Measurements from ENCODE around the gene NELL1.

Gene NELL1

GRCh38 chr11:21489416-21490115, 820.2 kb downstream of the NELL1 start:
- DNase-seq (ENCODE audit: low read depth), result no peak

GRCh38 chr11:21492931-21493330, 823.5 kb downstream of the NELL1 start:
- DNase-seq (ENCODE audit: low read depth), result no peak

GRCh38 chr11:21494946-21495345, 825.6 kb downstream of the NELL1 start:
- DNase-seq (ENCODE audit: low read depth), result no peak

GRCh38 chr11:21495879-21496278, 826.5 kb downstream of the NELL1 start:
- no peak for DNase-seq (ENCODE audit: low read depth)

GRCh38 chr11:21501245-21501644, 831.9 kb downstream of the NELL1 start:
- DNase-seq (ENCODE audit: low read depth), result no peak

GRCh38 chr11:21505070-21505469, 835.7 kb downstream of the NELL1 start:
- DNase-seq (ENCODE audit: low read depth), result no peak

GRCh38 chr11:21511835-21512440, 842.6 kb downstream of the NELL1 start:
- no peak for DNase-seq (ENCODE audit: low read depth)

- no peak for DNase-seq (ENCODE audit: low read depth)
Observed at GRCh38 chr11:21514316-21514715, 844.9 kb downstream of the NELL1 start.

- DNase-seq (ENCODE audit: low read depth), result no peak
Observed at GRCh38 chr11:21520244-21520643, 850.9 kb downstream of the NELL1 start.

GRCh38 chr11:21529187-21529586, 859.8 kb downstream of the NELL1 start:
- DNase-seq (ENCODE audit: low read depth), result no peak

GRCh38 chr11:21534288-21534687, 864.9 kb downstream of the NELL1 start:
- no peak for DNase-seq (ENCODE audit: low read depth)

- no peak for DNase-seq (ENCODE audit: low read depth)
Observed at GRCh38 chr11:21537980-21538379, 868.6 kb downstream of the NELL1 start.

- no peak for DNase-seq (ENCODE audit: low read depth)
Observed at GRCh38 chr11:21541187-21541751, 871.9 kb downstream of the NELL1 start.

- DNase-seq (ENCODE audit: low read depth), result no peak
Observed at GRCh38 chr11:21543901-21544300, 874.5 kb downstream of the NELL1 start.

GRCh38 chr11:21545699-21546098, 876.3 kb downstream of the NELL1 start:
- no peak for DNase-seq (ENCODE audit: low read depth)

GRCh38 chr11:21546703-21547102, 877.3 kb downstream of the NELL1 start:
- no peak for DNase-seq (ENCODE audit: low read depth)

GRCh38 chr11:21552911-21553310, 883.5 kb downstream of the NELL1 start:
- DNase-seq (ENCODE audit: low read depth), result no peak

- no peak for DNase-seq (ENCODE audit: low read depth)
Observed at GRCh38 chr11:21553795-21554194, 884.4 kb downstream of the NELL1 start.

GRCh38 chr11:21554284-21554683, 884.9 kb downstream of the NELL1 start:
- no peak for DNase-seq (ENCODE audit: low read depth)

- DNase-seq (ENCODE audit: low read depth), result no peak
Observed at GRCh38 chr11:21556926-21557325, 887.5 kb downstream of the NELL1 start.

GRCh38 chr11:21560466-21560975, 891.1 kb downstream of the NELL1 start:
- no peak for DNase-seq (ENCODE audit: low read depth)

- DNase-seq (ENCODE audit: low read depth), result no peak
Observed at GRCh38 chr11:21561581-21561980, 892.2 kb downstream of the NELL1 start.

- no peak for DNase-seq (ENCODE audit: low read depth)
Observed at GRCh38 chr11:21564095-21564494, 894.7 kb downstream of the NELL1 start.
